Mucosa of stomach (tissue), 1 donor: ENCODE results near the gene ARVCF.

Source experiments
- H3K27me3 ChIP-seq: one replicate; pipeline ENCODE4 v1.7.0; 2013; ENCODE audit warnings: mild to moderate bottlenecking, low read length; ENCODE audit not compliant: control insufficient read depth, insufficient read depth
- H3K36me3 ChIP-seq: one replicate; pipeline ENCODE4 v1.7.0; 2013; ENCODE audit warnings: low read length; ENCODE audit not compliant: control insufficient read depth, insufficient read depth
- H3K4me1 ChIP-seq: one replicate; pipeline ENCODE4 v1.7.0; 2013; ENCODE audit warnings: mild to moderate bottlenecking, low read length; ENCODE audit not compliant: control insufficient read depth, insufficient read depth
- H3K4me3 ChIP-seq: one replicate; pipeline ENCODE4 v1.7.0; 2013; ENCODE audit warnings: low read length
- H3K9ac ChIP-seq: one replicate; pipeline ENCODE4 v1.7.0; 2013; ENCODE audit warnings: mild to moderate bottlenecking, low read length, moderate library complexity
- H3K9me3 ChIP-seq: one replicate; pipeline ENCODE4 v1.7.0; 2013; ENCODE audit warnings: mild to moderate bottlenecking, low read length, moderate library complexity; ENCODE audit not compliant: control insufficient read depth
- donor health status: Pancreatic carcinoma.

The ARVCF gene

GRCh38 chr22:19972652-19973550, 43.7 kb downstream of the ARVCF start:
- peaks cover 10% of the 10 kb centered on the region for H3K4me1 ChIP-seq
- H3K27me3 ChIP-seq: no peaks in the 10 kb centered on the region
- H3K9ac ChIP-seq: no peak overlapping the region
- no peaks in the 10 kb centered on the region for H3K9me3 ChIP-seq
- no peaks in the 10 kb centered on the region for H3K36me3 ChIP-seq
- no peak overlapping the region for H3K4me3 ChIP-seq

GRCh38 chr22:19972251-19972650, 44.4 kb downstream of the ARVCF start:
- Histone ChIP-seq H3K9ac (no peak overlapping the region), H3K4me3 (no peak overlapping the region), H3K4me1 (peaks cover 14% of the 10 kb centered on the region), H3K27me3 (no peaks in the 10 kb centered on the region), H3K9me3 (no peaks in the 10 kb centered on the region), H3K36me3 (no peaks in the 10 kb centered on the region)

GRCh38 chr22:19971276-19972124, 45.1 kb downstream of the ARVCF start:
- Histone ChIP-seq H3K9me3 (no peaks in the 10 kb centered on the region), H3K36me3 (no peaks in the 10 kb centered on the region), H3K9ac (no peak overlapping the region), H3K4me3 (no peak overlapping the region), H3K27me3 (no peaks in the 10 kb centered on the region), H3K4me1 (peaks cover 14% of the 10 kb centered on the region)

- no peak overlapping the region for H3K4me3 ChIP-seq
- no peak overlapping the region for H3K9ac ChIP-seq
- no peaks in the 10 kb centered on the region for H3K27me3 ChIP-seq
- H3K36me3 ChIP-seq: no peaks in the 10 kb centered on the region
- H3K9me3 ChIP-seq: no peaks in the 10 kb centered on the region
- peaks cover 14% of the 10 kb centered on the region for H3K4me1 ChIP-seq
Measured at GRCh38 chr22:19970479-19971275, 45.9 kb downstream of the ARVCF start.

- Histone ChIP-seq H3K27me3 (no peaks in the 10 kb centered on the region), H3K4me1 (peaks cover 14% of the 10 kb centered on the region), H3K9ac (no peak overlapping the region), H3K36me3 (no peaks in the 10 kb centered on the region), H3K9me3 (no peaks in the 10 kb centered on the region), H3K4me3 (no peak overlapping the region)
Measured at GRCh38 chr22:19970031-19970478, 46.6 kb downstream of the ARVCF start.

DNA sequence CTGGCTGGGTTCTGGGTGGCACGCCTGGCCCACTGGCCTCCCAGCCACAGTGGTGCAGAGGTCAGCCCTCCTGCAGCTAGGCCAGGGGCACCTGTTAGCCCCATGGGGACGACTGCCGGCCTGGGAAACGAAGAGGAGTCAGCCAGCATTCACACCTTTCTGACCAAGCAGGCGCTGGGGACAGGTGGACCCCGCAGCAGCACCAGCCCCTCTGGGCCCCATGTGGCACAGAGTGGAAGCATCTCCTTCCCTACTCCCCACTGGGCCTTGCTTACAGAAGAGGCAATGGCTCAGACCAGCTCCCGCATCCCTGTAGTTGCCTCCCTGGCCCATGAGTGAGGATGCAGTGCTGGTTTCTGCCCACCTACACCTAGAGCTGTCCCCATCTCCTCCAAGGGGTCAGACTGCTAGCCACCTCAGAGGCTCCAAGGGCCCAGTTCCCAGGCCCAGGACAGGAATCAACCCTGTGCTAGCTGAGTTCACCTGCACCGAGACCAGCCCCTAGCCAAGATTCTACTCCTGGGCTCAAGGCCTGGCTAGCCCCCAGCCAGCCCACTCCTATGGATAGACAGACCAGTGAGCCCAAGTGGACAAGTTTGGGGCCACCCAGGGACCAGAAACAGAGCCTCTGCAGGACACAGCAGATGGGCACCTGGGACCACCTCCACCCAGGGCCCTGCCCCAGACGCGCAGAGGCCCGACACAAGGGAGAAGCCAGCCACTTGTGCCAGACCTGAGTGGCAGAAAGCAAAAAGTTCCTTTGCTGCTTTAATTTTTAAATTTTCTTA, 47.3 kb downstream of the ARVCF start:
- H3K9ac ChIP-seq: no peak overlapping the region
- peaks cover 19% of the 10 kb centered on the region for H3K4me1 ChIP-seq
- H3K4me3 ChIP-seq: no peak overlapping the region
- no peaks in the 10 kb centered on the region for H3K9me3 ChIP-seq
- H3K27me3 ChIP-seq: no peaks in the 10 kb centered on the region
- no peaks in the 10 kb centered on the region for H3K36me3 ChIP-seq

- Histone ChIP-seq H3K9me3 (no peaks in the 10 kb centered on the region), H3K4me3 (no peak overlapping the region), H3K27me3 (no peaks in the 10 kb centered on the region), H3K36me3 (no peaks in the 10 kb centered on the region), H3K4me1 (peaks cover 24% of the 10 kb centered on the region), H3K9ac (no peak overlapping the region)
Measured at GRCh38 chr22:19968450-19968891, 48.2 kb downstream of the ARVCF start.

GRCh38 chr22:19967850-19968449, 48.7 kb downstream of the ARVCF start:
- H3K9ac ChIP-seq: no peak overlapping the region
- no peaks in the 10 kb centered on the region for H3K9me3 ChIP-seq
- no peaks in the 10 kb centered on the region for H3K36me3 ChIP-seq
- peaks cover 29% of the 10 kb centered on the region for H3K4me1 ChIP-seq
- H3K4me3 ChIP-seq: no peak overlapping the region
- H3K27me3 ChIP-seq: no peaks in the 10 kb centered on the region

DNA sequence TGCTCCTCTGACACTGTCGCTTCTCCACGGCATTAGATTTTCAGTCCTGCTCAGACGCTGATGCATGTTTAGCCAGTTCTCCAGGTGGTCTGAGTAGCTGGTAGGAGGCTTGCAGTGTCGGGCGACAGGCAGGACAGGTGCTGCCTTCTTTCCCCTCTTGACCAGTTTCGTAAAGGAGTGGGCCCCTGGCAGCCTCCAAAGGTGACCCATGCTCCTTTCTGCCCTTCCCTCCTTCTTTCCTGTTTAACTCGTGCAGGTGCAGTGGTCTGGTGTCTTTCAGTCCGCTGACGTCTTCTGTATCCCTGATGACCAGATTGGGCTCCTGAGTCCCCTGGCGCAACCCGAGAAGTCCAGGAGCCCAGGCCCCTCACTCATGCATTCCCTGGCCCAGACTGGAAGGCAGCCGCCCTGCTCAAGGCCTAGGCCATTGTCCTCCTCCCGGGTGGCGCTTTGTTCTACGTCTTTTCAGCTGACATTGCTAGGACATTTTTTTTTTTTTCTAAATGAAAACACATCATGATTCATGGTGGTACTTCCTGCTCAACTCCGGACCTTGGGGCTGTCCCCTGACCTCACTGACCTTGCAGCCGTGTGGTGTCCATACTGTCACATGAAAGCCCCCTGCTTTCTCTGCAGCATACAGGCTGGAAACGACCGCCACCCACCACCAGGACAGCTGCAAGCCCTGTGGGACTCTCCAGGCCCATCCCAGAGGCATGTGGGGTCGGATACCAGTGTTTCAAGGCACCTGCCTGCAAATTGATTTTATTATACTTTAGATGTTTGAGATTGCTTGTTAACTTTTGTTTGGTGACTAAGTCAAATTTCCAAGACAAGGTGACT, 49.5 kb downstream of the ARVCF start:
- no peaks in the 10 kb centered on the region for H3K36me3 ChIP-seq

More for the DNA sequence above, 49.5 kb downstream of the ARVCF start:
- no peak overlapping the region for H3K4me3 ChIP-seq
- no peak overlapping the region for H3K9ac ChIP-seq
- H3K4me1 ChIP-seq: peaks cover 35% of the 10 kb centered on the region
- H3K9me3 ChIP-seq: no peaks in the 10 kb centered on the region
- no peaks in the 10 kb centered on the region for H3K27me3 ChIP-seq
